HCT116 (cell line): ENCODE results near the gene TCF7L1. TPM values are rescaled to one million over a fixed set of nuclear protein-coding genes. Genes with fewer than 3 reads are reported as not detected.

Experiments
- ATAC-seq: fragments of 200-7000 bp; cut with Tn5 transposase; 2 replicates; pipeline ENCODE4 v1.9.1; 2020; ENCODE audit warnings: mild to moderate bottlenecking, moderate library complexity
- BruUV-seq: library from RNA; stranded (reverse); fragments of 400-500 nt; replicated peaks from 2 replicates; lab custom pipeline; 2021; lab: Mats Ljungman, UMichigan
- CTCF ChIA-PET: fragments of 300-600 bp; sonication (Branson Sonifier 250); formaldehyde crosslinking; loops from one replicate; lab custom pipeline; 2021; ENCODE audit warnings: antibody characterized with exemption; lab: Charles Lee
- POLR2A ChIA-PET: fragments of 300-600, 350-600 bp; sonication (Branson Sonifier 250); formaldehyde crosslinking; loops from one replicate; lab custom pipeline; 2021; ENCODE audit warnings: antibody characterized with exemption; lab: Charles Lee
- RAD21 ChIA-PET, 2 experiments: fragments of 300-600 bp; sonication (Branson Sonifier 250); formaldehyde crosslinking; loops; one replicate each; lab custom pipeline; 2023; ENCODE audit warnings: low total read pairs in 2 of 2; ENCODE audit not compliant: uncharacterized antibody in 2 of 2, unreplicated experiment in 2 of 2, low non-redundant PET in 1 of 2; lab: Charles Lee
- DNase-seq: peaks from one replicate; pipeline ENCODE4 v3.0.0-alpha.2; 2010; ENCODE audit warnings: low read depth, low spot score
- H2AFZ ChIP-seq: fragments of 200-600 bp; shearing (Covaris generic), sonication (generic); 2 replicates; pipeline ENCODE4 v1.6.1; 2017; ENCODE audit warnings: low read depth, mixed run types, mixed read lengths, antibody characterized with exemption, low read length; ENCODE audit not compliant: poor library complexity, severe bottlenecking
- H3K27ac ChIP-seq: 2 replicates; pipeline ENCODE4 v1.5.1; 2012; ENCODE audit warnings: low read depth, low read length
- H3K27me3 ChIP-seq: fragments of 200-600 bp; sonication (generic); 2 replicates; pipeline ENCODE4 v1.6.1; 2016; ENCODE audit warnings: mixed run types, low read length, mixed read lengths; ENCODE audit not compliant: insufficient read depth
- H3K36me3 ChIP-seq, 2 experiments: fragments of 200-500 bp in 1 of 2; fragments of 200-600 bp in 1 of 2; sonication (Bioruptor generic) in 1 of 2; sonication (generic) in 1 of 2; 2 replicates each; pipeline versions ENCODE4 v1.5.1 to v1.6.1; 2014 to 2016; ENCODE audit warnings: low read length in 2 of 2, inconsistent platforms in 1 of 2, mixed read lengths in 1 of 2, mixed run types in 1 of 2; ENCODE audit not compliant: insufficient read depth in 2 of 2, control insufficient read depth in 1 of 2
- H3K4me1 ChIP-seq, 2 experiments: fragments of 200-600 bp in 1 of 2; sonication (generic) in 1 of 2; 2 replicates each; pipeline versions ENCODE4 v1.5.1 to v1.6.1; 2012 to 2017; ENCODE audit warnings: low read length in 2 of 2, inconsistent platforms in 1 of 2, mild to moderate bottlenecking in 1 of 2, mixed read lengths in 1 of 2, mixed run types in 1 of 2, moderate library complexity in 1 of 2; ENCODE audit not compliant: insufficient read depth in 2 of 2, control insufficient read depth in 1 of 2
- H3K4me2 ChIP-seq: fragments of 200-600 bp; sonication (generic); 2 replicates; pipeline ENCODE4 v1.6.1; 2017; ENCODE audit warnings: mixed run types, low read length, mixed read lengths
- H3K4me3 ChIP-seq, 2 experiments: fragments of 200-600 bp in 1 of 2; sonication (generic) in 1 of 2; replicated peaks in 1 of 2; 2 replicates each; pipeline ENCODE4 v1.5.1; 2011 to 2016; ENCODE audit warnings: low read length in 2 of 2, control low read depth in 1 of 2, low read depth in 1 of 2, mild to moderate bottlenecking in 1 of 2, mixed read lengths in 1 of 2, mixed run types in 1 of 2
- H3K79me2 ChIP-seq: fragments of 200-600 bp; sonication (generic); 2 replicates; pipeline ENCODE4 v1.6.1; 2017; ENCODE audit warnings: mild to moderate bottlenecking, mixed run types, low read length, moderate library complexity, mixed read lengths; ENCODE audit not compliant: insufficient read depth
- H3K9ac ChIP-seq: fragments of 200-600 bp; sonication (generic); 2 replicates; pipeline ENCODE4 v1.6.1; 2016; ENCODE audit warnings: low read length, mixed read lengths
- H3K9me2 ChIP-seq: fragments of 200-600 bp; sonication (generic), shearing (Covaris generic); 2 replicates; pipeline ENCODE4 v1.6.1; 2017; ENCODE audit warnings: mixed run types, mild to moderate bottlenecking, moderate library complexity; ENCODE audit not compliant: insufficient read depth
- H3K9me3 ChIP-seq, 2 experiments: fragments of 200-500 bp in 1 of 2; fragments of 200-600 bp in 1 of 2; sonication (Bioruptor generic) in 1 of 2; sonication (generic) in 1 of 2; 2 replicates each; pipeline ENCODE4 v1.6.1; 2014 to 2017; ENCODE audit warnings: low read length in 2 of 2, mixed read lengths in 2 of 2, inconsistent platforms in 1 of 2, low read depth in 1 of 2, mild to moderate bottlenecking in 1 of 2, mixed run types in 1 of 2, moderate library complexity in 1 of 2; ENCODE audit not compliant: control insufficient read depth in 1 of 2, insufficient read depth in 1 of 2
- H4K20me1 ChIP-seq: fragments of 200-600 bp; sonication (generic), shearing (Covaris generic); 2 replicates; pipeline ENCODE4 v1.6.1; 2017; ENCODE audit warnings: mixed run types, mild to moderate bottlenecking, moderate library complexity; ENCODE audit not compliant: insufficient read depth
- ATF3 ChIP-seq: IDR thresholded peaks from 2 replicates; pipeline ENCODE4 v1.6.1; 2012
- CEBPB ChIP-seq: IDR thresholded peaks from 2 replicates; pipeline ENCODE4 v1.6.1; 2012; ENCODE audit warnings: low read depth
- ELF1 ChIP-seq: IDR thresholded peaks from 2 replicates; pipeline ENCODE4 v1.6.1; 2012; ENCODE audit warnings: low read depth, borderline replicate concordance
- EZH2 ChIP-seq: fragments of 200-600 bp; sonication (generic); IDR thresholded peaks from 2 replicates; pipeline ENCODE4 v1.6.1; 2017; ENCODE audit warnings: antibody characterized with exemption, mixed run types
- JUND ChIP-seq: IDR thresholded peaks from 2 replicates; pipeline ENCODE4 v1.6.1; 2012
- POLR2A ChIP-seq: IDR thresholded peaks from 2 replicates; pipeline ENCODE4 v1.7.0; 2011; ENCODE audit warnings: borderline replicate concordance; ENCODE audit not compliant: insufficient read depth, insufficient read length; ENCODE audit errors: extremely low read depth
- RAD21 ChIP-seq: IDR thresholded peaks from 2 replicates; pipeline ENCODE4 v1.6.1; 2012; ENCODE audit warnings: low read depth, mild to moderate bottlenecking
- REST ChIP-seq: IDR thresholded peaks from 2 replicates; pipeline ENCODE4 v1.6.1; 2012; ENCODE audit warnings: low read depth
- SIN3A ChIP-seq: IDR thresholded peaks from 2 replicates; pipeline ENCODE4 v1.6.1; 2012; ENCODE audit warnings: low read depth
- SP1 ChIP-seq: IDR thresholded peaks from 2 replicates; pipeline ENCODE4 v1.6.1; 2012; ENCODE audit warnings: low read depth
- YY1 ChIP-seq: IDR thresholded peaks from 2 replicates; pipeline ENCODE4 v1.6.1; 2011; ENCODE audit warnings: low read length, low read depth, moderate library complexity, mild to moderate bottlenecking; ENCODE audit not compliant: insufficient replicate concordance; ENCODE audit errors: extremely low read depth
- intact Hi-C: fragments of 100-400 bp; cut with micrococcal nuclease; formaldehyde crosslinking; loops from 2 replicates; pipeline ENCODE4 v1.10.0; 2022
- total RNA-seq: library from RNA; stranded (reverse); gene quantifications from one replicate; pipeline ENCODE4 v1.2.1, GENCODE V29; 2021; ENCODE audit not compliant: unreplicated experiment
- TF ChIP-seq, protein P1 (sequence below): IDR thresholded peaks from 2 replicates; pipeline ENCODE4 v1.6.1; 2012

The TCF7L1 gene
- total RNA-seq, 1 experiment from 2014 or later = 10.3 TPM

DNA sequence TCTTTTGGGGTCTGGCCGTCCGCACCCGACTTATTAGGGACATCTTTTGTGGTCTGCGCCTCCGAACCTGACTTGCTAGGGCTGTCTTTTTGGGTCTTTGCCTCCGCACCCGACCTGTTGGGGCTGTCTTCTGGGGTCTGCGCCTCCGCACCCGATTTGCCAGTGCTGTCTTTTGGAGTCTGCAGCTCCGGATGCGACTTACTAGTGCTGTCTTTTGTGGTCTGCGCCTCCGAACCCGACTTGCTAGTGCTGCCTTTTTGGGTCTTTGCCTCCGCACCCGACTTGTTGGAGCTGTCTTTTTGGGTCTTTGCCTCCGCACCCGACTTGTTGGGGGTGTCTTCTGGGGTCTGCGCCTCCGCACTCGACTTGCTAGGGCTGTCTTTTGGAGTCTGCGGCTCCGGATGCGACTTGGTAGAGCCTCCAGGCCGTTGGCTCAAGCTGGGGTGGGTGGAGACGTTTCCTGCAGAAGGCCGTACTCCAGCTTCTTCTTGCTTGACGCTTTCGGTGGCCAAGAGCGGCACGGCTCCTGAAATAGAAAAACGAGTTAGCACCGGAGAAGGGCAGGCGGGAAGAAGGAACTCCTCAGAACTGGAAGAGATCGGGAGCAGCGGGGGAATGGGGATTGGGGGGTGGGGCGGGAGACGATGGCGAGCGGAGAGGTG is 194.1 kb downstream of the TCF7L1 start:
- CTCF ChIA-PET = interaction anchor here (1.0 kb wide), 1 partner anchor 27 kb away, joined by 4 read pairs; no protein-coding TSS in a partner anchor
- Histone ChIP-seq H3K9ac (peak overlapping the region; percentile 86), H3K4me3 (peak overlapping the region; percentile 89 to 96), H4K20me1 (peaks cover 5% of the 10 kb centered on the region; the same call in 1 of the 2 replicates), H3K79me2 (peaks cover 48% of the 10 kb centered on the region), H3K27me3 (no peaks in the 10 kb centered on the region), H3K9me2 (no peaks in the 10 kb centered on the region), H3K36me3 (peaks cover 20 to 29% of the 10 kb centered on the region in 2 experiments; a peak in 2 of 4 replicates), H2AFZ (no peak overlapping the region), H3K4me2 (peak overlapping the region; percentile 90), H3K9me3 (no peaks in the 10 kb centered on the region), H3K27ac (peak overlapping the region; percentile 76), H3K4me1 (peaks cover 10 to 21% of the 10 kb centered on the region in 2 experiments)
- RAD21 ChIA-PET = no interaction called here
- ATAC-seq (peak; percentile 18), DNase-seq (no peak)
- intact Hi-C loops = loop anchor here (10.0 kb wide), 1 partner anchor 228 kb away; no protein-coding TSS in a partner anchor
- TSS peak; percentile 55 for BruUV-seq
- TF ChIP-seq SIN3A = no peak
- TF ChIP-seq EZH2 = no peak
- TF ChIP-seq JUND = no peak
- TF ChIP-seq CEBPB = no peak
- TF ChIP-seq POLR2A = no peak
- TF ChIP-seq SP1 = no peak
- TF ChIP-seq ELF1 = no peak
- no peak for TF ChIP-seq ATF3
- no peak for TF ChIP-seq YY1
- no peak for TF ChIP-seq REST
- TF ChIP-seq, protein P1, sequence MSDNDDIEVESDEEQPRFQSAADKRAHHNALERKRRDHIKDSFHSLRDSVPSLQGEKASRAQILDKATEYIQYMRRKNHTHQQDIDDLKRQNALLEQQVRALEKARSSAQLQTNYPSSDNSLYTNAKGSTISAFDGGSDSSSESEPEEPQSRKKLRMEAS = no peak
- no peak for TF ChIP-seq RAD21
- POLR2A ChIA-PET = interaction anchor here (0.6 to 1.4 kb wide), 7 partner anchors 12 to 692 kb away, joined by 3 to 6 read pairs (median 4); partner anchors contain the start of genes ELMOD3, MAT2A and RETSAT
